ENCODE measurements around the gene GHDC.
"Not testable (repeated sequence)": the region's sequence is repeated elsewhere in the genome, so short reads cannot be mapped to it uniquely, and the experiment has no call there.

Gene GHDC

DNA sequence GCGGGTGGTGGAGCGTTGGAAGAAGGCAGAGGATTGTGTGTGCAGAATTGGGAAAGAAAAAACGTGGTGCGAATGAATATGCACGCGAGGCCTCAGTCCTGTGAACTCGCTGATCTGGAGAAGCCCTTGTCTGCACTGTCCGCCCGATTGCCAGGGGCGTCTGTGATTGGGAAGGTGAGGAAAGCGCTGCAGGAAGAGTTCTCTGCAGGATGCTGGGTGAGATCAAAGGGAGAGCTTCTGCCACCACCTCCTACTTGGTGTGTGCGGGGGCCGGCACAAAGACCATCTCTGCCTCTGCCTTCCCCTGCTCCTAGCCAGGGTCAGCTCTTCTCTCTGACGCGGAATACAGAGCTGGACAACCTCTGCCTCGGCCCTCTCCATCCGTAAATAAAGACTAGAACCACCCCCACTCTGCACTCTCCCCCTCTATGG, 38.7 kb downstream of the GHDC start:
- no peak for DNase-seq (ENCODE audit: low read depth)
- TF ChIP-seq, protein P1, sequence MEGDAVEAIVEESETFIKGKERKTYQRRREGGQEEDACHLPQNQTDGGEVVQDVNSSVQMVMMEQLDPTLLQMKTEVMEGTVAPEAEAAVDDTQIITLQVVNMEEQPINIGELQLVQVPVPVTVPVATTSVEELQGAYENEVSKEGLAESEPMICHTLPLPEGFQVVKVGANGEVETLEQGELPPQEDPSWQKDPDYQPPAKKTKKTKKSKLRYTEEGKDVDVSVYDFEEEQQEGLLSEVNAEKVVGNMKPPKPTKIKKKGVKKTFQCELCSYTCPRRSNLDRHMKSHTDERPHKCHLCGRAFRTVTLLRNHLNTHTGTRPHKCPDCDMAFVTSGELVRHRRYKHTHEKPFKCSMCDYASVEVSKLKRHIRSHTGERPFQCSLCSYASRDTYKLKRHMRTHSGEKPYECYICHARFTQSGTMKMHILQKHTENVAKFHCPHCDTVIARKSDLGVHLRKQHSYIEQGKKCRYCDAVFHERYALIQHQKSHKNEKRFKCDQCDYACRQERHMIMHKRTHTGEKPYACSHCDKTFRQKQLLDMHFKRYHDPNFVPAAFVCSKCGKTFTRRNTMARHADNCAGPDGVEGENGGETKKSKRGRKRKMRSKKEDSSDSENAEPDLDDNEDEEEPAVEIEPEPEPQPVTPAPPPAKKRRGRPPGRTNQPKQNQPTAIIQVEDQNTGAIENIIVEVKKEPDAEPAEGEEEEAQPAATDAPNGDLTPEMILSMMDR (IDR thresholded peaks at IDR 0.05; ENCODE audit: control insufficient read depth, insufficient read depth, low read depth, low read length, missing control alignments) = no peak
- H3K4me3 ChIP-seq (ENCODE audit: control insufficient read depth, low read depth, low read length) = peak overlapping the region; percentile 43

DNA sequence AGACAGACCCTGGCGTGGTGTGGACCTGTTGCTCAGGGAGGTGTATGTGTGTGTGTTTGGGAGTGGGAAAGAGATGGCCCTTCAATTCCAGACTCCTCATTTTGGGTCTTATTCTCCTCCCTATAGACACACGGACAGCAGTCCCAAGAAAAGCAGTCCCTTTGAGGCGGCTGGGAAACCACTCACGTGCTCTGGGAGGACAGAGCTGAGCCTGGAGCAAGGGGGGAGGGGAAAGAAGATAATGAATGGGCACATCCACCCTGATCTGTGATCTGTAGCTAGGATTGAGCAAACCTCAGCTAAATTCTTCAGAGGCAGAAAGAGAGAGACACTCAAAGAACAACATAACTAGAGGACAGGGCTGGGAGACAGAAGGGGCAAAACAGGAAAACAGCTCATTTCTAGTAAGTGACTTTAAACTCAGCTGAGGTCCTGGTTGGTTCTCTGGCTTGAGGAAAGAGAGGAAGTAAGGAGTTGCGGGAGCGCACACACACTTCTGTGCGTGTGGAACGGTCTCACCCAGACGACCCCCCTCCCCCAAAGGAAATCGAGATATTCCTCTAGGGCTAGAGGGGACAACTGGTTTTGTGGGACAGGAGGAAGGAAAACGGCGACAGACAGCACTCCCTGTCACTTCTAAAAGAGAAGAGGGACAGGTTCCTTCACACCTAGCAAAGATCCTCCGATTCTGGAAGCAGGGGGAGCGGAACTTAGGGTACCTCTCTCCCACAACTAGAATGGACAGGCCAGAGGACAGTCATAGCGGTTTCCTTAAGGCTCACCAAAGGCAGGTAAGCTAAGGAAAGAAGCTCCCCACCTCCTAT, 40.2 kb downstream of the GHDC start:
- TF ChIP-seq, protein P1 (IDR thresholded peaks at IDR 0.05; ENCODE audit: control insufficient read depth, insufficient read depth, low read depth, low read length, missing control alignments) = no peak
- DNase-seq (ENCODE audit: low read depth) = no peak

DNA sequence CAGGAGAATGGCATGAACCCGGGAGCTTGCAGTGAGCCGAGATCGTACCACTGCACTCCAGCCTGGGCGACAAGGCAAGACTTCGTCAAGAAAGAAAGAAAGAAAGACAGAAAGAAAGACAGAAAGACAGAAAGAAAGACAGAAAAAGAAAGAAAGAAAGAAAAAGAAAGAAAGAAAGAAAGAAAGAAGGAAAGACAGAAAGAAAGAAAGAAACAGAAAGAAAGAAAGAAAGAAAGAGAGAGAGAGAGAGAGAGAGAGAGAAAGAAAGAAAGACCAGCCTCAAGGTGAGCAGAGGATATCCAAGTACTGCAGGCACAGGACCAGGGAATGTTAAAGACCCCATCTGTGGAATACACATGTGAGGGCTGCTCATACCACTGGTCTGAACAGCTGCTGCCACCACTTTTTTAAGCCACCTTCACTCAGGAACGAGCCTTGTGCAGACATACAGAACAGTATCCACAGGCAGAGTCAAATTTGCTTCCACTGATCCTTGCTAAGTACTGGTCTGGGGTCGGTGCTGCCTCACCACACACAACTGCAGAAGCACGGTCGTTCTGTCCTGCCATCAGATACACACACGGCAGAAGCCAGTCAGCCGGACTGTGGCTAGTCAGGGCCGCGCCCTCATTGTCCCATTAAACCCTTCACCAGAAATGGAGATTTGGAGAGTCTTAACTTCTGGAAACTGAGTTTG, 47.2 kb downstream of the GHDC start:
- DNase-seq (ENCODE audit: low read depth) = no peak
- H3K4me3 ChIP-seq (ENCODE audit: control insufficient read depth, low read depth, low read length) = no peak overlapping the region
- TF ChIP-seq, protein P1 (IDR thresholded peaks at IDR 0.05; ENCODE audit: control insufficient read depth, insufficient read depth, low read depth, low read length, missing control alignments) = no peak

More for the DNA sequence above, 40.2 kb downstream of the GHDC start:
- H3K4me3 ChIP-seq (ENCODE audit: control insufficient read depth, low read depth, low read length) = peak overlapping the region; percentile 57

DNA sequence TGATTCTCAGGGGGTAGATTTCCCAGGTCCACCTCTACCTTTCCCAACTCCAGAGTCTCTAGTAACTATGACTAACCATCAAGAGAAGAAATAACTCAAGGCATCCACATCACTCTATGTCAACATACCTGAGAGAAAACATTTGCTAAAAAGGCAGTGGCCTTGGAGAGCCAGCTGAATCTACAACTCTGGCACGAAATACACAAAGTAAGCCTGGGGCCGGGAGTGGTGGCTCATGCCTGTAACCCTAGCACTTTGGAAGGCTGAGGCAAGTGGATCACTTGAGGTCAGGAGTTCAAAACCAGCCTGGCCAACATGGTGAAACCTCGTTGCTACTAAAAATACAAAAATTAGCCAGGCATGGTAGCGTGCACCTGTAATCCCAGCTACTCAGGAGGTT, 51.2 kb downstream of the GHDC start:
- not testable (repeated sequence) for H3K4me3 ChIP-seq (ENCODE audit: control insufficient read depth, low read depth, low read length); DNase-seq (ENCODE audit: low read depth)

DNA sequence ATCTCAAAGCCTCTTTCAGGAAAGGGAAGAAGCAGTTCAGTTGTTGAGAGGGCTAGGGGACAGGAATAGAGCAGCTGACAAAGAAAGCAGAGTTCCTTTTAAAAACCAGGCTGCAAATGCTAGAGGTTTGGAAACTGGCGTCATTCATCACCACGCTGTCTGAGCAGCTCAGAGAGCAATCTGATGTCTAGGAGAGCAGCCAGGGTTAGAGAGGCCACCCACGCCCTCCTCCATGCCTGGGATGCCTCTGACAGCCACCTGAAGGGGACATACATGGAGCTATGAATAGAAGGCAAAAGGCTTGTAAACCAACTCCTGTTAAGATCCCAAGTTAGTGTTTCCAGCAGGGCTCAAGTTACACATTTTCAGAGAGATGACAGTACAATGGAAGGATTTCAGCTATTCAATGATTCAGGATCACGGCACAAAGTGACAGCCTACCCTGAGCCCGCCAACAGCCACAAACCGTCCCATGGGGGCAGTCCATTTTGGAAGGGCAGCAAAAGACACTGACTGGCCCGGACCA, 51.9 kb downstream of the GHDC start:
- TF ChIP-seq, protein P1 (IDR thresholded peaks at IDR 0.05; ENCODE audit: control insufficient read depth, insufficient read depth, low read depth, low read length, missing control alignments) = no peak
- H3K4me3 ChIP-seq (ENCODE audit: control insufficient read depth, low read depth, low read length) = no peak overlapping the region
- peak; percentile 59 for DNase-seq (ENCODE audit: low read depth)

DNA sequence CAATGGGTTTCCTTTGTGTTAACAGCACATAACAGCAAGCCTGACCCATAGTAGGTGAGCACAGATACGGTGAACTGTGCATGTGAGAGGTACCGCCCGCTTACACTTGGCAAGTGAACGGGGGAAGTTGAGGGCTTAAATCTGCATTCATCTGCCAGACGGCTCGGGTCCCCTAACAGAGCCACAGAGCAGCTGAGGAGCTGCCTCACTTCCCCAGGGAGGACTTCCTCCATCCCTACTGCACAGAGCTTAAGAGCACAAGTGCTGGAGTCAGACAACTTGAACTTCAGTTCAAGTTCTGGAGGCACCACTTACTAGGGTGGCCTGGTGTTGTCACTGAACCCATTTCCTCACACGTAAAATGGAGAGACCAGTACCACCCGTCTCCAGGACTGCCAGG, 52.9 kb downstream of the GHDC start:
- no peak overlapping the region for H3K4me3 ChIP-seq (ENCODE audit: control insufficient read depth, low read depth, low read length)
- no peak for DNase-seq (ENCODE audit: low read depth)
- TF ChIP-seq, protein P1 (IDR thresholded peaks at IDR 0.05; ENCODE audit: control insufficient read depth, insufficient read depth, low read depth, low read length, missing control alignments) = no peak

DNA sequence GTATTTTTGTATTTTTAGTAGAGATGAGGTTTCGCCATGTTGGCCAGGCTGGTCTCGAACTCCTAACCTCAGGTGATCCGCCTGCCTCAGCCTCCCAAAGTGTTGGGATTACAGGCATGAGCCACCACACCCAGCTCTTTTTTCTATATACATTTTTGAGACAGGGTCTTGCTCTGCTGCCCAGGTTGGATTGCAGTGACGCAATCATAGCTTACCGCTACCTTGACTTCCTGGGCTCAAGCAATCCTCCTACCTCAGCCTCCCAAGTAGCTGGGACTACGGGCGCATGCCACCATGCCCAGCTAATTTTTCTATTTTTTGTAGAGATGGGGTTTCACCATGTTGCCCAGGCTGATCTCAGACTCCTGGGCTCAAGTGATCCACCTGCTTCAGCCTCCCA, 53.6 kb downstream of the GHDC start:
- H3K4me3 ChIP-seq (ENCODE audit: control insufficient read depth, low read depth, low read length) = not testable (repeated sequence)

More for the DNA sequence above, 53.6 kb downstream of the GHDC start:
- DNase-seq (ENCODE audit: low read depth) = not testable (repeated sequence)
